HepG2 (cell line): ENCODE measurements around the gene H2AZ2. TPM values are rescaled to one million over a fixed set of nuclear protein-coding genes. Genes with fewer than 3 reads are reported as not detected.
A peak's percentile ranks its signal among the peaks of the same experiment; 100 is the strongest.

Experiments
- FOSL2 ChIP-seq: sonication (generic); formaldehyde crosslinking; IDR thresholded peaks from 2 replicates; pipeline ENCODE4 v1.4.0; 2020; ENCODE audit warnings: missing genetic modification reagents
- ZNF205 ChIP-seq: IDR thresholded peaks from 2 replicates; pipeline ENCODE4 v1.6.1; 2018; ENCODE audit warnings: missing biosample characterization, missing genetic modification reagents
- polyA plus RNA-seq, 8 experiments: library from polyadenylated mRNA; depleted of rRNA in 3 of 8; stranded (reverse) in 7 of 8; unstranded in 1 of 8; fragments of >200 nt; fragmentation: Illumina TruSeq in 4 of 8; extraction: Trizol in 4 of 8; gene quantifications; 2 replicates each; pipeline versions ENCODE4 v1.2.1 to v1.2.3, GENCODE V29; 2011 to 2016; ENCODE audit warnings: low read depth in 4 of 8, missing spikeins in 1 of 8, mixed read lengths in 1 of 8; ENCODE audit not compliant: insufficient read depth in 1 of 8
- total RNA-seq, 5 experiments: library from RNA; depleted of rRNA; stranded (reverse); fragments of >200 nt; fragmentation: Illumina TruSeq; extraction: Trizol; gene quantifications; 2 replicates each; pipeline ENCODE4 v1.2.3, GENCODE V29; 2016; ENCODE audit warnings: low read depth in 1 of 5
- TF ChIP-seq, protein P1 (sequence below): sonication (generic); formaldehyde crosslinking; IDR thresholded peaks from 2 replicates; pipeline ENCODE4 v1.5.0; 2020; ENCODE audit warnings: mild to moderate bottlenecking, missing genetic modification reagents, borderline replicate concordance
- TF ChIP-seq, protein P2 (sequence below): sonication (generic); formaldehyde crosslinking; IDR thresholded peaks from 2 replicates; pipeline ENCODE4 v1.4.0; 2020; ENCODE audit warnings: low read depth, mild to moderate bottlenecking, missing genetic modification reagents

H2AZ2 gene
- total and polyA plus RNA-seq, 2 of the 13 experiments (the other 11 are each of a cell fraction or from before 2014, with no cell fraction given): 121 to 223 TPM

GRCh38 chr7:44885394-44886317, 37.8 kb upstream of the H2AZ2 start, which contains the start of gene PURB (continued):
- TF ChIP-seq, protein P1, sequence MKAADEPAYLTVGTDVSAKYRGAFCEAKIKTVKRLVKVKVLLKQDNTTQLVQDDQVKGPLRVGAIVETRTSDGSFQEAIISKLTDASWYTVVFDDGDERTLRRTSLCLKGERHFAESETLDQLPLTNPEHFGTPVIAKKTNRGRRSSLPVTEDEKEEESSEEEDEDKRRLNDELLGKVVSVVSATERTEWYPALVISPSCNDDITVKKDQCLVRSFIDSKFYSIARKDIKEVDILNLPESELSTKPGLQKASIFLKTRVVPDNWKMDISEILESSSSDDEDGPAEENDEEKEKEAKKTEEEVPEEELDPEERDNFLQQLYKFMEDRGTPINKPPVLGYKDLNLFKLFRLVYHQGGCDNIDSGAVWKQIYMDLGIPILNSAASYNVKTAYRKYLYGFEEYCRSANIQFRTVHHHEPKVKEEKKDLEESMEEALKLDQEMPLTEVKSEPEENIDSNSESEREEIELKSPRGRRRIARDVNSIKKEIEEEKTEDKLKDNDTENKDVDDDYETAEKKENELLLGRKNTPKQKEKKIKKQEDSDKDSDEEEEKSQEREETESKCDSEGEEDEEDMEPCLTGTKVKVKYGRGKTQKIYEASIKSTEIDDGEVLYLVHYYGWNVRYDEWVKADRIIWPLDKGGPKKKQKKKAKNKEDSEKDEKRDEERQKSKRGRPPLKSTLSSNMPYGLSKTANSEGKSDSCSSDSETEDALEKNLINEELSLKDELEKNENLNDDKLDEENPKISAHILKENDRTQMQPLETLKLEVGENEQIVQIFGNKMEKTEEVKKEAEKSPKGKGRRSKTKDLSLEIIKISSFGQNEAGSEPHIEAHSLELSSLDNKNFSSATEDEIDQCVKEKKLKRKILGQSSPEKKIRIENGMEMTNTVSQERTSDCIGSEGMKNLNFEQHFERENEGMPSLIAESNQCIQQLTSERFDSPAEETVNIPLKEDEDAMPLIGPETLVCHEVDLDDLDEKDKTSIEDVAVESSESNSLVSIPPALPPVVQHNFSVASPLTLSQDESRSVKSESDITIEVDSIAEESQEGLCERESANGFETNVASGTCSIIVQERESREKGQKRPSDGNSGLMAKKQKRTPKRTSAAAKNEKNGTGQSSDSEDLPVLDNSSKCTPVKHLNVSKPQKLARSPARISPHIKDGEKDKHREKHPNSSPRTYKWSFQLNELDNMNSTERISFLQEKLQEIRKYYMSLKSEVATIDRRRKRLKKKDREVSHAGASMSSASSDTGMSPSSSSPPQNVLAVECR (CRISPR knock-in tag): peak; percentile 86
- TF ChIP-seq FOSL2 (CRISPR knock-in tag) (peak; percentile 72), ZNF205 (no peak)
- TF ChIP-seq, protein P2, sequence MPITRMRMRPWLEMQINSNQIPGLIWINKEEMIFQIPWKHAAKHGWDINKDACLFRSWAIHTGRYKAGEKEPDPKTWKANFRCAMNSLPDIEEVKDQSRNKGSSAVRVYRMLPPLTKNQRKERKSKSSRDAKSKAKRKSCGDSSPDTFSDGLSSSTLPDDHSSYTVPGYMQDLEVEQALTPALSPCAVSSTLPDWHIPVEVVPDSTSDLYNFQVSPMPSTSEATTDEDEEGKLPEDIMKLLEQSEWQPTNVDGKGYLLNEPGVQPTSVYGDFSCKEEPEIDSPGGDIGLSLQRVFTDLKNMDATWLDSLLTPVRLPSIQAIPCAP: 0 out of 2 replicates have a peak, but pooled peaks have one; percentile 27
